Stimulated activated CD4-positive, alpha-beta T cell treated with anti-CD3 and anti-CD28 coated beads, Interleukin-4, amount 100 ng/mL, for 48 hours (primary cell): ENCODE data around the gene FAM170B.

Experiments
- DNase-seq, 2 donors: peaks; one replicate each; pipeline ENCODE4 v3.0.0-alpha.2; 2020; ENCODE audit warnings: low read depth in 2 of 2

FAM170B gene

DNA sequence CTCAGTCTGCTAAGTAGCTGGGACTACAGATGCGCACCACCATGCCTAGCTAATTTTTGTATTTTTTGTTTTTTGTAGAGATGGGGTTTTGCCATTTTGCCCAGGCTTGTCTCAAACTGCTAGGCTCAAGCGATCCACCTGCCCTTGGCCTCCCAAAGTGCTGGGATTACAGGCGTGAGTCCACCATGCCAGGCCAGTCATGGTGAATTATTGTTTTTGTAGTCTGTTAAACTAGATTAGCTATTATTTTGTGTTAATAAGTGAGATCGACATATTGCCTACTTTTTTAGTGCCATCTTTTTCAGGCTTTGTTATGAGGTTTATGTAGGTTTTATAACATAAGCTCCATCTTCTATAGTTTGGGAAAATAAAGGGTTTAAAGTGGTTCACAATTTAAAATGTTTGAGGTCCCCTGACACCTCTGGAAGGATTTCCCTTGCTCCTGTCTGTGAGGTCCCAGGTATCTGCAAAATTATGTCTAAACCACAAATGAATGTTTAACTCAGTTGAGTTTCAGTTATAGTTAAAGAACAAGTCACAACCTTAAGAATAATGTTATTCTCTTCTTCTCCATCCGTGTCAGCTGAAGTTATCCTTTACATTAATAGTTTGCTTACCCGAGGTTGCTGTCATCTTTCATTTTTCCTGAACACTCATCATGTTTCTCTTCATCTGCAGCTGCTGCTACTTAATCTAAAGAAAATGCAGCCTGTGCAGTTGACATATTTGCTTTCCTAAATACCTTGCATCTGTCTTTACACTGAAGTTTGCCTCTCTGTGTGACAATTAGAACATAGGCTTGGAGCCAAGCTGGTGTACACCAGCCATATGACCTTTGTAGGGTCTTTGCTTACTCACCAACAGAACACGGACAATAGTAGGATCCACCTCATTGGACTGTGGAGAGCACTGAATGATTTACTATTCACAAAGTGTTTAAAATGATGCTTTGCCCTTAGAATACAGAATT lies 9.6 kb downstream of the FAM170B start:
- no peak for DNase-seq

DNA sequence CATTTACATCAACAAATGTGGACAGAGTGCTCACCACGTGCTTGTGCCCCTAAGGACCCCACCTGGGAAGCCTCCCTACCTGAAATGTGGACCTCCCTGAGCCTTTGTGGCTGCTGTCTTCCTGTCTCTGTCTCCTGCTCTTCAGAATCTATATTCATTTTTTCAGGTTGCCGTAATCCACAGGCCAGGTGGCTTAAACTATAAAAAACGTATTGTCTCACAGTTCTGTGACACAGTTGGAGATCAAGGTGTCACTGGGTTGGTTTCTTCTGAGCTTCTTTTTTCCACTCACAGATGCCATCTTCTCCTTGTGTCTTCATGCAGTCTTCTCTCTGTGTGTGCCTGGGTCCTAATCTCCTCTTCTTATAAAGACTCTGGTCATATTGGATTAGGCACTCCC lies 12.9 kb downstream of the FAM170B start:
- DNase-seq: no peak

DNA sequence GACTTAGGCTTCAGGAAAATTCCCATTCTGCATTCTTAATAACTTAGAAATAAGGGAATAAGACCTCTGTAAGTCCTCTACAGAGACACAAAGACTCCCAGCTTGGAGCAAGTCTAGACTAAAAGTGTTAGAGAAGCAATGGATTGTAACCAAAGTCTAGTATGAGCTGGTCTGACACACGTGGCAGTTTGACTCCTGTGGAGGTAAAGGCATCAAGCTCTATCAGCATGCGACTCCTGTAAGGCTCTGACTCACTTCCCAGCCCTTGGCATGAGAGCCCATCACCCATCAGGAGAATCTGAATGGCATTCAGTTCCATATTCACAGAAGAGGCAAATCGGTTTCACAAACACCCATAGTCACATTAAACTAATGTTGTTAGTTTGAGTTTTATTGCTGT lies 14.1 kb downstream of the FAM170B start:
- no peak for DNase-seq

DNA sequence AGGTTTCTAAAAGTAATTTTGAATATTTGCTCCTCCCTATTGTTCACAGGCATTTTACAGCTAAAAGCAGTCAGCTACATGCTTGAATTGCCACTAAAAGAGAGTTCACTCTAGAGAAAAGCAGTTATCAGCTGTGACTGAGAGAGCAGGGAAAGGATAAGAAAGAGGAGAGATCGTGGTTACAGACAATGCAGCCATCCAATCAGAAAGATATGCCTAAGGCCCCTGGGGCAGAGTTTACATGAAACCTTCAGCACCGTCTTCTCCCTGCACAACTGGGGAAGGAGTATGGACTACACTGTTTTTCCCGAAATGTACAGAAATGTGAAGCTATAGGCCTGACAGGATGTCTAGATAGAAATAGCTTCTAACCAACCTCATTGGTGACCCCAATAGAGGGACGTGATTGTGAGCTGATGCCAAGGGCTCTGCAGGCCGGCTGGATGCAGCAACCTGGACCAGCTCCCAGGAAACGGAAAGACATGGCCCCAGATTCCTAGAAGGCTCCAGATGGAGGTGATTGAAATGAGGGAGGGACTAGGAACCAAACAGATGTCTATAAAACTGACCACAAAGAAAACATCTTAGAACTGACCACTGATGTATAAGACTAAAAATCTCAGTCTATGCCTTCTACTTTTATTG lies 15.3 kb downstream of the FAM170B start:
- DNase-seq: no peak

DNA sequence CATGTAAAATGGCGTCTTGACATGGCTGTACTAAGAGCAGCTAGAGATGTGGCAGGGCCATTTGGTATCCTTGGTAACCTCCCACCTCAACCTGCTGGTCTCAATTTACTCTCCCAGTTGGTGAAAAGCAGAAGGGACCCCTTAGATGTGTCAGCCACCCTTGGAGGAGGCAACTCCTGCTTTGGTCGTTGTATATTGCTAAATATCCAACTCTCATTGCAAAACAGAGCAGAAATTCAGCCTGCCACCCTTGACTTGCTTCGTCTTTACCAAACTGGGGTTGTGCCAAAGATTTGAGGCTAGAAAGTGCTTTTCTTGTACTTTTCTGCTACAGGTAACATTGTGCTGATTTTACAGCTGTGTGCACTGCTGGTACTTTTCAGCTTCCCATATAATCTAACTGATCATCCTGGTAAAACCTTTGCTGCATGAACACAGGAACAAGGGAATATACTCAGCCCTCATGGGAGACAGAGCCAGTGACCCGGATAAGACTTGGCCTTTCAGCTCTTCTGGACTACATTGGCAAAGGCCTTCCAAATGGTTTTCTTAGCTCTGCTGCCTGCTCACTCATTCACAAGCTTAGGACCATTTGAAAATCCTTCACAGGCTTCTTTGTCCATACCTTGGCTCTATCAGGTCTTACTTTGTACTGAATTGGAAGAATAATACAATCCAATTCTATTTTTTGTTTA lies 16.3 kb downstream of the FAM170B start:
- no peak for DNase-seq

DNA sequence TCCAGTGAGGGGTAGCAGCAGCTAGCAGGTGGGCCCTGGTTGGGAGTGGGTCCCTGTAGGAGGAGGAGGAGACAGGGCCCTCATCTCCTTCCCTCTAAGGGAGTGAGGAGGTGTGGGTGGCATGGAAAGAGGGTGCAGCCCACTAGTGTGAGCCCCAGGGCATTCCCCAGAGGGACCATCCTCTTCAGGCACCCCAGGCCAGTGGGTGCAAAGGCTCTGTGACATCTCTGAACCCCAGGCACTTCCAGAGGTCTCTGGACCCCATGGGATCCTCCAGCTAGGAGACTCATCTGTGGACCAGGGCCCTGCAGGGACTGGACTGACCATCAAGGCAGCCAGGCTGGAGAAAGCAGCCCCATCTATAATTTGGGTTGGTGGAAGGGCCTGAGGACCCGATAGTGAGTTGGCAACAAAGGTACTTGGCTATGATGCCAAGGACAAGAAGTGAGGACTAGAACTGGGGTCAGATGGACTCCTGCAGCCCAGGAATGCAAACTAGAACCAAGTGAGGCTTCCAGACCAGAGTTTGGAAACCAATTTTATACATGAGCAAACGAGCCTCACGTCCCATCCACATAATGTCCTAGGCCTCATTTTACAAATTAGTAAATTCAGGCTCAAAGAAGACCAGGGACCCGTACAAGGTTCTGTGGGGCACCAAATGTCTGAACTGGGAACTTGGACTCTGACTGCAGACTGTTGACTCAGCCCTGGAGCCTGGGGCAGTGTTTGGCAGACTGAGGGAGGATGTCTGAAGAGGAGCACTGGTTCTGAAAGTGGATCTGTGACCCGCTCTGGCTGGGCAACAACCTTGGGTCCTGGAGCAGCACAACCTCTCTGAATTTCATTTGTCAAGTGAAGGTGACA lies 17.1 kb downstream of the FAM170B start:
- DNase-seq: no peak

DNA sequence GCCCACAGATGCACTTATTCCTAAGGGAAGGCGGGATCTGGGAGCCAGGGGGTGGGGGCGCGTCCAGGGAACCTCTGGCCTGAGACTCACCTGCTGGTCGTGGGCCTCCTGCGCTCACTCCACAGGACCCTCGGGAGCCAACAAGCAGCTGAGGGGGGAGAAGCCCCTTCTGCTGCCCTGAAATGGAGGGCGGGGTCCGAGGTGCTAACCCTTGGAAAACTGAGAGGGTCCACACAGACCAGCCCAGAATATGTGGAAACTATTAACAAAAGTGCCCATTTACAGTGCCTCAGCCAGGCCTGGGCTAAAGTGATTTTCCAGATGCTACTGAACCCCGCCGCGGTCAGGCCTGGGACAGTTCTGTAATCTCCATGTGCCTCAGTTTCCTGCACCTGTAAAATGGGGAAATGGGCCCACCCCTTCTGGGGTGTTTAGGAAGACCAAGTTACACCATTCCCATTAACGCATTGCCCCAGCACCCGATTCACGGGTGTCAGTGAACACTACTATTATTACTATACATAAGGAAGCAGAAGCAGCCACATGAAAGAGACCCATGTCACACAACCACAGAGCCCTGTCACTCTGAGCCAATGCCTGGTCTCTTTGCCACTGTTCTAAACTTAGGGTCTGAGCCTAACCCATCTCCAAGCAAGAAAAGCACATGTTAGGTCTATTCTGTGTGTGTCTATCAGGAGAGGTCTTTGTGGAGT lies 17.9 kb downstream of the FAM170B start:
- DNase-seq: no peak

DNA sequence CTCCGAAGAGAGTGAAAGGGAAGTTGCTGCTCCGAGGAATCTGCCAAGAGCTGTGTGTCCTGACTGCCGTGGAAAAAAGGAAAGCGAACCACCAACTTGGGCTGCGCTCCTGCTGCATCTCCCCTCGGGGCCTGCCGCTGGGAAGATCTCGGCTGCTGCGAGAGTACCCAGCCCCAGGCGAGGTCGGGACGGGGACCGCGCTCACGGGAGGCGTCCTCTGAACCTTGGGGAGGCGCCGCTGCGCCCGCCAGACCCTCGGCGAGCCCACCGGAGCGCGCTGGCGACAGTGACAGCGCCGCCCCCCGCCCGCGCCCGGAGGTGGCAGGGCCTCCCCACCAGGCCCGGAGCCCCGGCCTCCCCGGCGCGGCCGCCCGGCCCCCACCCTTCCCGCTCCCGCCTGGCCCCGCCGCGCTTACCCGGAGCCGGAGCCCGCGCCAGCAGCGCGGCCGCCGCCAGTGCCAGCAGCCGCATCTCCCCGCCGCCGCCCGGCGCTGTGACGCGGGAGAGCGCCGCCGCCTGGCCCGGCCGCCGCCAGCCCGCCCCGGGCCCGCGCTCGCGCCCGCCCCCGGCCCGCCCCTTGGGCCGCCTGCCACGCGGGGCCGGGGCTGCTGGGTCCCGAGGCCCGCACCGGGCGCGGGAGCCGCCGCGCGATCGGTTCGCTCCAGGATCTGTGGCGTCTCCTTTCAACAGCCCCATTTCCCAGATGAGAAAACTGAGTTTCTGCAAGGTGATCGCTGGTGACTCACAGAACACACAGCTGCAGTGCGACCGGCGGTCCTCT lies 18.6 kb downstream of the FAM170B start, which contains the start of gene VSTM4:
Gene VSTM4, minus strand, starts transcription at position 508 of the 781 bp plus-strand sequence. Its CDS starts 37 bp downstream, at position 471.
- no peak for DNase-seq

DNA sequence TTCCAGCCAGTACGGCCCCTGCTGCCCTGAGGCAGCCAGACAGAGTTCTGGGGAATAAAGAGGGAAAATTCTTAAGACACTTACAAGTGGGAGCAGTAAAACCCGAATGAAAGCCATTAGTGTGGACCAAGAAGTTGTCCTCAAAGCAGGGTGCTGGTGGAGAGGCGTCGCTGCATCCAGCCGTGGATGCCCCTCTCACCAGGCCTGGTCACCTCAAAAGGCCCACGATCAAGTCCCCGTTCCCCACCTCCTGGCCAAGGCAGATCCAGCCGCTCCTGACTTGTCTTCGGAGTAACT lies 19.2 kb downstream of the FAM170B start:
- no peak for DNase-seq

DNA sequence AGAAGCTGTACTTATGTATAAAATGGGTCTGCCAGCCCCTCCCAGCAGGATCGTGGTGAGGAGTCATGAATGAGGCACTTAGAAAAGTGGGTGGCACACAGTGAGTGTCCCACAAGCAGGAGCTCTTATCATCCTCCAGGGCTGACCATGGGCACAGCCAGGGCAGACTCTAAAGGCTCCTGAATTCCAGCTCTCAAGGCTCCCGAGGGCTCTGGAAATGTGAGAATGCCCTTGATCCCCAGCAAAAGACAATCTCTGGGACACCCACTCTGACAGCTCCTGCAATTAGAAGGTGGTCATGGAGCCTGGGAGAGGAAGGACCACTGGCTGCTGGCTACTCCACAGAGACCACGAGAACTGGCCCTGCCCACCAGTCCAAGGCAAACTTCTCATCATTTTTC lies 20.1 kb downstream of the FAM170B start:
- DNase-seq: no peak

DNA sequence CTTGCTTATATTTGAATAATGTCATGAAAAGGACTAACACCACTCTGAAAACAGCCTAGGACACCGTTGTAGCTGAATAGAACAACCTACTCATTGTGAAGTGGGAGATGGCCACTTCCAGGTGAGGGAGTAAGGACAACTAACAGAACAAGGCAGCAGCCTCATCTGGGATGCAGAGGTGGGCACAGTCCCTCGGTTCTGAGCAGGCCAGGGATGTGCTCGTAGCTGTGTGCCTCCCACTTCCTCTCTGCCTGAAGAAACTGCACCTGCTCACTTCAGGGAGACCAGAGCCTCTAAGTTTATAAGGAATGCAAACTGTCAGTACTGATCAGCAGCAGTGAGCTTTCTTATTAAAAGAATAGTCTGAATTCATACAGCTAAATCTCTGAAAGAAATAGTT lies 21.0 kb downstream of the FAM170B start:
- DNase-seq: no peak

DNA sequence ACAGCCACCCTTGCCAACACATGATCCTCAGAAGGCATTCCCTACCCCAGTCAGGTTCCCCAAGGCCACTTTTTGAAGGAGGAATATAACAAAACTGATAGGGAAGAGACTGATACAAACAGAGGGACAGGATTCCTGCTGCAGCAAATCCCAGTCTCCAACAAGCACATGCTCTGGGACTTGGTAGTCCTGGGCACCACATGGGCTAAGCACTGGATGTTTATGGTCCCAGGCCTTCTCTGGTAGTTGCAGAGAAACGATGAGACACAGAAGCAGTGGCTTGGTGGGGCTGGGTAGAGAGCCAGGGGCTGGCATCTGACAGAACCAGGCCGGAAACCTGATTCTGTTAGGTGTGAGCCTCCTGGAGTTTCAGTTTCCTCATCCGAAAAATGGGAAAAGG lies 21.7 kb downstream of the FAM170B start:
- no peak for DNase-seq

DNA sequence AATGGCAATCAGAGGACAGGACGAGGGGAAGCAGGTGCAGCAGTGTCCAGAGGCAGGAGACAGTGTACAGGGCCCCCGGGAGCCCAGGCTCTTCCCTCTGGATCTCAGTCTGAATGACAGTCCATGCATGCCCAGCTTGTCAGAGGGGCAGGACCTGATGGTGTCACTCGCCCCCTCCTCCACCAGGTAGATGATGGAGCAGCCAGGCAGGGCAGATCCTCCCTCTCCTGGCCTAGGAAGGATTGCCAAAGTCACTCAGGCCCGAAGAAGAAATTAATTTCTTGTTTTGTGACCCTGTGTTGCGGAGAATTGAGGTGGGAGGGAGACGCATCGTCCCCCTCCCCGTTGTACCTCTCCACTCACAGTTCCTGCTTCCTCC lies 22.5 kb downstream of the FAM170B start:
- no peak for DNase-seq

DNA sequence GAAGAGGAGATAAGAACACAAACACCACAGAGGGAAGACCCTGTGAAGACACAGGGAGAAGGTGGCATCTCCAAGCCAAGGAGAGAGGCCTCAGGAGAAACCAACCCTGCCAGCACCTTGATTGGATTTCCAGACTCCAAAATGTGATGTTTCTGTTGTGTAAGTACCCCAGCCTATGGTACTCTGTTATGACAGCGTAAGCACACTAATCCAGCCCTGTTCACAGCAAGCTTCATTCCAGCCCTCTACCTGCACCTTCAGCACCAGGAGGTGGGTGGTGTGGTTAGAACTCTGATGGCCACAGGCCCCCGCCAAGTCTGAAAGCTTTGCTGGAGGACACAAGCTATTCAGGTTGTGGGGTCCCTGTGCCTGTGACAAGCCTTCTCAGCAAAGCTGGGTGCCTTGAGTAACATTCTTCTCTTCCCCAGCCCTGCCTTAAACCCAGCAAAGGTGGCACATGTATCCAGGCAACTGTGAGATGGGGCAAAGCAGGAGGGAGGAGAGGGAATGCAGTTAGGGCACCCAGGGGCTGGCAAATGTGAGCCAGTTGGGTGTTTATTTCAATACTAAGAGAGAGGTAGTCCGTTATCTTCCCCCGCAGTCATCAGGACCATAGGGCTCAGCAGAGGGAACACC lies 23.0 kb downstream of the FAM170B start:
- no peak for DNase-seq

DNA sequence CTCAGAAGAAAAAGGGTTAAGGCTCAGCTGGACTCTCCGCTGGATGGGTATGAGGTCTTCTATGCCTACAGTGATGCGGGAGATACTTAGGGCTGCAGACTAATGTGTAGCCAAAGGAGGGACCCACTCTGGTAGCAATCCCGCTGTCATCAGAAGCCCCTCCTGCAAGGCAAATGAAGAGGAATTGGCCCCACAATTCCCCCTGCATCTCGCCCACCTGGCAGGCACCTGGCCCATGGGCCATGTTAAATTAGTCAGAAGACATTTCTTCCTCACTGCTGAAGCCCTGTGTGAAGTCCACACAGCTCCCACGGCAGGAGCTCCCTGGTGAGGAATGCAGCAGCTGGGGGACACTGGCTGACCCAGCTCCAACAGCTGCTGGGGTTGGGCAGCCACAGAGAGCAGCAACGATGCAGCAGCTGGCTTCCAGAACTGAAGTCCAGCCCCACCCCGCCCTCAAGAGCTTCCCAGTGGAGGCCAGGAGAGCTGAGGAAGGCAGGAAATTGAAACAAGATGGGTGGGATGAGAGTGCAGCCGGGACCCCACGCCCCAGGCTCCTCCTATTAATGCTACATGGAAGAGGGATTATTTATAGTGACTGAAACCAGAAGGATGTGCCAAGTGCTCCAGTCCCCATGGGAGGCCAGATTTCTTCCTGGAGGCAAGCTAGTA lies 24.0 kb downstream of the FAM170B start:
- DNase-seq: no peak

DNA sequence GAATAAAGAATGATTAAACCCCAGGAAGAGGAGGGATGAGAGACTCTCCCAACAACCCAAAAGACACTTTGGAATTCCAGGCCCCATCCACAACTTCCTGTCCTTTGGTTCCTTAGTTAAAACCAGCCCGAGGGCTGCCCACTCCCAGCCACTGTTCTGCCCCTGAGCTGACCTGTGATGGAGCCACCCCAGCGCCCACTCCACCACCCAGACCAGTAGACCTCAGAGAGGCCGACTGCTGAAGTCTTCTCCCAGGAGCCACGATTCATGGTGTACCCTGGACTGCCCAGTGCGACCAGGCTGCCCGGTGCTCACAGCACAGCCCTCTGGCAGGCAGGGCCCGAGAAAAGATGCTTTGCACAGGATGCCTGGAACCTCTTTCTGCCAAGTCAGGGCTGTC lies 25.2 kb downstream of the FAM170B start:
- no peak for DNase-seq

DNA sequence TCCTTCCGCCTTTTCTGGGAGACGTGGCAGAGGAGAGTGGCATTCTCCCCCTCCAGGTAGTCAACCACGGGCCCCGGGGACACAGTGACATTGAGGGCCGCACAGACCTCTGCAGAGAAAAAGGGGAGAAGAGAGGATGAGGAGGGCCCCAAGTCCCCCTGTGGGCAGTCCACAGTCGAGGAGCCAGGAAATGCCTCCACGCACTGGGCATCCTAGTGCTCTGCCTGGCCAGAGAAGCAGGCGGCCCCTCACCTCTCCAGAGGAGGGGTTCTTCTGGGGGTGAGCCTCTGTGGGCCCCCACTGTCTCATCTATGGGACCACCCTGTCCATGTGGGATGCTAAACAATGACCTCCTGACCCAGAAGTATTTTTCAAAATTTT lies 25.9 kb downstream of the FAM170B start:
- DNase-seq: no peak

DNA sequence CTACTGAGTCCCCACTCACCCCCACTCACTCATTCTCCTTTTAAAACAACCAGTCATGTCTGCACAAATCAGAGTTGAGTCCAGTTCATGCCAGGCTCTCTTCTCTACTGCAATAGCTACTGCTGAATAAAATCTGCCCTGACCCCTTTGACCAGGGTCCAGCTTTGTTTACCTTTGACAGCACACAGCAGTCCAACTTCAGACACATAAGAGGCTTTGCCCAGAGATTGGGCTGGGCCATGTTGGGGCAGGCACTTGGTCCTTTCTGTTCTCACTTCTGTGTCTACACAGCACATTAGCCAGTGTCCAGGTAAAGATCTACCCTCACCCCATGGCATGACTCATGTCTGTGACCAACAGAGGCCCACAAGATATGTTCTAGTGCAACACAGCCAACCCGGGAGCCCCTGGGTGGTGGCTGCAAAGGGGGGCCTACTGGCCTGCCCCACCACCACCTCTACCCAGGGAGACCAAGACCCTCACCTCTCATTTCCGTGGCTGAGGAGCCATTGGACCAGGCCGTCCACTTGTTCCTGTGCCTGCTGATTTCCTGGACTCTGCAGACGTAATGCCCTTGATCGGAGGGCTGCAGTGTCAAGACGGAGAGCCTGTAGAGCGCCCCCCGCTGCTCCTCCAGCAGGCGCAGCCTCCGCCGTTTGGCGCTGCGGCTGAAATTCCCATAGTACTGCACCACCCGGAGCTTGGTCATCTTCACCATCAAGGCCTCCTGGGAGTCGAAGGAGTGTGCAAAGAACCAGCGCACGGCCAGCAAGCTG lies 26.5 kb downstream of the FAM170B start:
- no peak for DNase-seq

DNA sequence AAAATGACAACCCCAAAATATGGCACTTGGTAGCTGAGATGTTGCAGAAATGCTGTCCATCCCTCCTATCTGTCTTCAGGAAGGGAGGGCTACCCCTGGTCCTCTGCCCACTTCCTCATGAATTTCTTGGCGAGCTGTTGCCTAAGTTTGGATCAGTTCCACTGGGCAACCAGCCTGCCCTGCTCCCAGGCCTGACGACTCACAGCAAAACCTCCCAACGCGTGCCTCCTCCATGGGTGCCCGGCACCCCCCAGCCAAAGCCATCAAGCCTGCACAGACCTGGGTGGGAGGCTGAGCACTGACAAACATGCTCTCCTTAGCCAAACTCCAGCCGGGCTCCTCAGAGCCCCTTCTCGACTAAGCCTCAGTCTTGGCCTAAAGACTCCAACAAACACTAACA lies 27.4 kb downstream of the FAM170B start:
- no peak for DNase-seq
